Neuronal stem cell (in vitro differentiated cells): ENCODE measurements around the gene TPRKB.

Source experiments
- DNase-seq: peaks from one replicate; pipeline ENCODE4 v3.0.0-alpha.2; 2013; ENCODE audit warnings: low spot score
- H2AFZ ChIP-seq: one replicate; pipeline ENCODE4 v1.6.1; 2013; ENCODE audit warnings: mild to moderate bottlenecking, low read length, inconsistent platforms
- H2AK5ac ChIP-seq: 2 replicates; pipeline ENCODE4 v1.6.1; 2013; ENCODE audit warnings: low read depth, mild to moderate bottlenecking, inconsistent platforms, low read length, moderate library complexity, mixed read lengths
- H2BK120ac ChIP-seq: 2 replicates; pipeline ENCODE4 v1.6.1; 2013; ENCODE audit warnings: low read depth, mild to moderate bottlenecking, inconsistent platforms, low read length, moderate library complexity, mixed read lengths
- H2BK12ac ChIP-seq: one replicate; pipeline ENCODE4 v1.6.1; 2013; ENCODE audit warnings: low read length, inconsistent platforms
- H2BK15ac ChIP-seq: 2 replicates; pipeline ENCODE4 v1.6.1; 2013; ENCODE audit warnings: mild to moderate bottlenecking, low read length, inconsistent platforms, mixed read lengths
- H2BK5ac ChIP-seq: one replicate; pipeline ENCODE4 v1.6.1; 2013; ENCODE audit warnings: inconsistent platforms, mild to moderate bottlenecking, low read length, moderate library complexity
- H3K14ac ChIP-seq: one replicate; pipeline ENCODE4 v1.6.1; 2013; ENCODE audit warnings: low read length, inconsistent platforms
- H3K18ac ChIP-seq: 2 replicates; pipeline ENCODE4 v1.6.1; 2013; ENCODE audit warnings: low read length, inconsistent platforms
- H3K23ac ChIP-seq: 2 replicates; pipeline ENCODE4 v1.6.1; 2013; ENCODE audit warnings: low read depth, mild to moderate bottlenecking, mixed read lengths, low read length, inconsistent platforms; ENCODE audit not compliant: poor library complexity
- H3K27ac ChIP-seq: replicated peaks from 3 replicates; pipeline ENCODE4 v1.5.1; 2013; ENCODE audit warnings: low read length, inconsistent platforms
- H3K27me3 ChIP-seq, 3 experiments: 2 replicates each; pipeline ENCODE4 v1.6.1; 2013; ENCODE audit warnings: low read length in 3 of 3, mild to moderate bottlenecking in 2 of 3, inconsistent platforms in 1 of 3, low read depth in 1 of 3, mixed read lengths in 1 of 3, moderate library complexity in 1 of 3; ENCODE audit not compliant: control insufficient read depth in 3 of 3, insufficient read depth in 3 of 3
- H3K36me3 ChIP-seq, 2 donors: replicated peaks in 1 of 2; 2 replicates each; pipeline ENCODE4 v1.6.1; 2013; ENCODE audit warnings: low read length in 2 of 2; ENCODE audit not compliant: control insufficient read depth in 2 of 2, insufficient read depth in 2 of 2
- H3K4ac ChIP-seq: 2 replicates; pipeline ENCODE4 v1.6.1; 2013; ENCODE audit warnings: inconsistent platforms, mild to moderate bottlenecking, low read length, moderate library complexity
- H3K4me1 ChIP-seq, 2 donors: 1 replicate in 1 of 2; 2 replicates in 1 of 2; pipeline ENCODE4 v1.6.1; 2013; ENCODE audit warnings: low read length in 2 of 2, low read depth in 1 of 2; ENCODE audit not compliant: control insufficient read depth in 2 of 2, insufficient read depth in 1 of 2
- H3K4me2 ChIP-seq: one replicate; pipeline ENCODE4 v1.6.1; 2013; ENCODE audit warnings: mild to moderate bottlenecking, low read length, inconsistent platforms; ENCODE audit not compliant: insufficient read depth, poor library complexity, severe bottlenecking
- H3K4me3 ChIP-seq, 2 donors: 2 replicates each; pipeline ENCODE4 v1.5.1; 2013; ENCODE audit warnings: low read length in 2 of 2, mild to moderate bottlenecking in 2 of 2, inconsistent platforms in 1 of 2, moderate library complexity in 1 of 2
- H3K79me1 ChIP-seq: one replicate; pipeline ENCODE4 v1.6.1; 2013; ENCODE audit warnings: low read depth, mild to moderate bottlenecking, inconsistent platforms, low read length, moderate library complexity
- H3K9ac ChIP-seq: one replicate; pipeline ENCODE4 v1.6.1; 2013; ENCODE audit warnings: mild to moderate bottlenecking, low read depth, low read length, inconsistent platforms; ENCODE audit not compliant: poor library complexity
- H3K9me3 ChIP-seq, 2 donors: replicated peaks in 1 of 2; 2 replicates each; pipeline versions ENCODE3 to v1.6.1; 2013; ENCODE audit warnings: low read length in 2 of 2, mild to moderate bottlenecking in 2 of 2, inconsistent platforms in 1 of 2, low read depth in 1 of 2, mixed read lengths in 1 of 2, moderate library complexity in 1 of 2; ENCODE audit not compliant: control insufficient read depth in 2 of 2, insufficient read depth in 1 of 2
- H4K8ac ChIP-seq: one replicate; pipeline ENCODE4 v1.6.1; 2013; ENCODE audit warnings: low read depth, mild to moderate bottlenecking, inconsistent platforms, low read length, moderate library complexity
- H4K91ac ChIP-seq: one replicate; pipeline ENCODE4 v1.6.1; 2013; ENCODE audit warnings: low read length, low read depth, mild to moderate bottlenecking, inconsistent platforms; ENCODE audit not compliant: poor library complexity
- WGBS, 2 donors: extraction: QIAGEN DNeasy Blood & Tissue Kit; methylation state at CpG; one replicate each; pipeline ENCODE4 v1.1.7; 2013; ENCODE audit warnings: missing lambda C conversion rate in 2 of 2, mixed read lengths in 1 of 2; ENCODE audit not compliant: insufficient read length in 2 of 2, insufficient replicate concordance in 1 of 2; ENCODE audit errors: extremely low coverage in 2 of 2; 5-methylcytosine and 5-hydroxymethylcytosine counted together

Gene TPRKB

DNA sequence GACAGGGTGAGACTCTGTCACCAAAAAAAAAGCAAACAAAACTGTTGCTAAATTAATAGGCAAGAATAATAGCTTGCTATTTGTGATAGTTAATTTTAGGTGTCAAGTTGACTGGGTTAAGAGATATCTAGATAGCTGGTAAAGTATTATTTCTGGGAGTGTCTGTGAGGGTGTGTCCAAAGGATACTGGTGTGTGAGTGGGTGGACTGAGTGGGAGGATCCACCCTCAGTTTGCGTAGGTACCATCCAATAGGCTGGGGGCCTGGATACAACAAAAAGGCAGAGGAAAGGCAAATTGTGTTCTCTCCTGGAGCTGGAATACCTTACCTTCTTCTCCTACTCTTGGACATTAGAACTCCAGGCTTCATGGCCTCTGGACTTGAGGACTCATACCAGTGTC, 27.8 kb upstream of the TPRKB start:
- no peak overlapping the region for H3K18ac ChIP-seq
- H3K4me1 ChIP-seq, result no peaks in the 10 kb centered on the region
- no peaks in the 10 kb centered on the region for H3K27me3 ChIP-seq
- H2AK5ac ChIP-seq, result no peak overlapping the region
- H3K4me2 ChIP-seq, result no peak overlapping the region
- DNase-seq, result no peak
- H2BK5ac ChIP-seq, result no peak overlapping the region
- H2BK12ac ChIP-seq, result no peak overlapping the region
- H4K8ac ChIP-seq, result no peak overlapping the region
- H2BK120ac ChIP-seq, result no peak overlapping the region
- H2AFZ ChIP-seq, result no peak overlapping the region
- no peaks in the 10 kb centered on the region for H3K9me3 ChIP-seq
- H2BK15ac ChIP-seq, result no peak overlapping the region
- no CpG with 5 or more reads among the region's 1 CpG for WGBS, 2 donors
- H3K23ac ChIP-seq, result no peak overlapping the region
- H3K27ac ChIP-seq, result no peak overlapping the region
- H3K4ac ChIP-seq, result no peak overlapping the region
- no peak overlapping the region for H3K9ac ChIP-seq
- H4K91ac ChIP-seq, result no peak overlapping the region
- no peak overlapping the region for H3K4me3 ChIP-seq
- no peak overlapping the region for H3K14ac ChIP-seq
- peaks cover 12 to 91% of the 10 kb centered on the region in 2 donors for H3K36me3 ChIP-seq
- no peaks in the 10 kb centered on the region for H3K79me1 ChIP-seq

DNA sequence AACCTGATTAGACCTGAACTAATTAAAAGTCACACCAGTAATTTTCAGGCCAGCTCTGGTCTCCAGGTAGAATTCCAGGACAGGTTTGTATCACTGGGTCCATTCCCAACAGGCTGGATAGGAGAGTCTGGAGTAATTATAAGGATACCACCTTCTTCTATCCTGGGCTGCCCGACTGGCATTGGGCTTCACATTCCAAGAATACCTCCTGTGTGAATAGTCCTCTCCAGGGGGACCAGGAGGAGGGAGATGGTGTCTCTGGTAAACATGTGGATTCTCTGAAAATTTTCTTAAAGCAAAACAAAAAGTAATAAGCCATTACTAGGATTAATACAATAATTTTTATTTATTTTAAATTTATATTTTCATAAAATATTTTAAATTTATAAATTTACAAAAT, 25.4 kb upstream of the TPRKB start:
- H4K91ac ChIP-seq, result no peak overlapping the region
- H3K9ac ChIP-seq, result no peak overlapping the region
- H3K36me3 ChIP-seq, result peaks cover 11 to 89% of the 10 kb centered on the region in 2 donors
- H3K4me1 ChIP-seq, result no peaks in the 10 kb centered on the region
- H2BK120ac ChIP-seq, result no peak overlapping the region
- WGBS, 2 donors, result no CpG with 5 or more reads among the region's 1 CpG
- H2BK12ac ChIP-seq, result no peak overlapping the region
- no peak overlapping the region for H2AFZ ChIP-seq
- H3K4me2 ChIP-seq, result no peak overlapping the region
- H3K27me3 ChIP-seq, result no peaks in the 10 kb centered on the region
- H3K79me1 ChIP-seq, result no peaks in the 10 kb centered on the region
- no peak overlapping the region for H3K14ac ChIP-seq
- DNase-seq, result no peak
- no peak overlapping the region for H3K23ac ChIP-seq
- no peak overlapping the region for H3K18ac ChIP-seq
- no peak overlapping the region for H4K8ac ChIP-seq
- no peak overlapping the region for H3K27ac ChIP-seq
- H2BK15ac ChIP-seq, result no peak overlapping the region
- no peaks in the 10 kb centered on the region for H3K9me3 ChIP-seq
- no peak overlapping the region for H3K4me3 ChIP-seq
- H2AK5ac ChIP-seq, result no peak overlapping the region
- H3K4ac ChIP-seq, result no peak overlapping the region
- no peak overlapping the region for H2BK5ac ChIP-seq

DNA sequence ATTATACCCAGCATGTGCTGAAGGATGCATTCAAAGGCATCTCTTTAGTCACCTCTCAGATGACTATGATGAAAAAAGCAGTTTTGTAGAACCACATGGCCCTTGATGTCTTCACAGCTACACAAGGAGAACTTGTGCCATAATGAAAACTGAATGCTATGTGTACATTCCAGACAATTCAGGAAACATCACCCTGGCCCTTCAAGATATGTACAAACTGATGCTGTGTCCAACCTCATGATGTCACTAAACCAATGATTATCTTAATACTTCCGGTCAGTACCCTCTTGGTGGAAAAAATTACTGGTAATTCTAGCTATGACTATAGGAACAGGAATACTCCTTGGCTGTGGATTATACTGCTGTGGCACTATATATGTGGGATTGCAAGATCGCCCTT, 22.8 kb upstream of the TPRKB start:
- Histone ChIP-seq H2BK15ac (no peak overlapping the region), H3K14ac (no peak overlapping the region), H3K27ac (no peak overlapping the region), H2BK5ac (no peak overlapping the region), H2BK12ac (no peak overlapping the region), H3K4me1 (no peaks in the 10 kb centered on the region), H2AK5ac (no peak overlapping the region), H3K9ac (no peak overlapping the region), H3K23ac (no peak overlapping the region), H3K9me3 (peaks cover 0 to 2% of the 10 kb centered on the region in 2 donors), H3K4me2 (no peak overlapping the region), H3K36me3 (peaks cover 9 to 85% of the 10 kb centered on the region in 2 donors), H2AFZ (no peak overlapping the region), H3K4me3 (no peak overlapping the region), H3K18ac (no peak overlapping the region), H3K79me1 (no peaks in the 10 kb centered on the region), H2BK120ac (no peak overlapping the region), H3K27me3 (no peaks in the 10 kb centered on the region), H3K4ac (no peak overlapping the region), H4K91ac (no peak overlapping the region), H4K8ac (no peak overlapping the region)
- DNase-seq, result no peak
- no CpG with 5 or more reads among the region's 2 CpGs for WGBS, 2 donors

- Histone ChIP-seq H2BK120ac (no peak overlapping the region), H3K79me1 (no peaks in the 10 kb centered on the region), H2BK12ac (no peak overlapping the region), H3K9ac (no peak overlapping the region), H3K4me3 (no peak overlapping the region), H3K4me2 (no peak overlapping the region), H4K8ac (no peak overlapping the region), H3K4me1 (no peaks in the 10 kb centered on the region), H2AFZ (no peak overlapping the region), H3K27ac (no peak overlapping the region), H3K9me3 (peaks cover 0 to 2% of the 10 kb centered on the region in 2 donors), H3K27me3 (no peaks in the 10 kb centered on the region), H2AK5ac (no peak overlapping the region), H2BK5ac (no peak overlapping the region), H4K91ac (no peak overlapping the region), H3K4ac (no peak overlapping the region), H2BK15ac (no peak overlapping the region), H3K14ac (no peak overlapping the region), H3K36me3 (peaks cover 9 to 80% of the 10 kb centered on the region in 2 donors), H3K23ac (no peak overlapping the region), H3K18ac (no peak overlapping the region)
- no peak for DNase-seq
- WGBS, 2 donors, result no CpG with 5 or more reads among the region's 3 CpGs
Measured at GRCh38 chr2:73759285-73759764, 22.2 kb upstream of the TPRKB start.
